Thyroid gland (tissue), 4 donors: Measurements from ENCODE around the gene PLPP3. TPM values are rescaled to one million over a fixed set of nuclear protein-coding genes. Genes with fewer than 3 reads are reported as not detected.

Source experiments
- DNase-seq, 2 donors: peaks; one replicate each; pipeline ENCODE4 v3.0.0-alpha.2; 2019
- H3K27ac ChIP-seq, 3 donors: fragments of 200-600 bp; sonication (generic); 1 replicate in 2 of 3; 2 replicates in 1 of 3; pipeline ENCODE4 v1.5.1; 2016 to 2019; ENCODE audit warnings: mild to moderate bottlenecking in 1 of 3, moderate library complexity in 1 of 3
- H3K27me3 ChIP-seq: fragments of 200-600 bp; sonication (generic); one replicate; pipeline ENCODE4 v1.5.1; 2019
- H3K36me3 ChIP-seq, 2 donors: fragments of 200-600 bp; sonication (generic); one replicate each; pipeline ENCODE4 v1.5.1; 2016 to 2019
- H3K4me1 ChIP-seq, 2 donors: fragments of 200-600 bp; sonication (generic); one replicate each; pipeline ENCODE4 v1.5.1; 2017 to 2019
- H3K4me3 ChIP-seq, 3 donors: fragments of 200-600 bp; sonication (generic); replicated peaks in 1 of 3; 1 replicate in 2 of 3; 2 replicates in 1 of 3; pipeline ENCODE4 v1.5.1; 2016; ENCODE audit warnings: mild to moderate bottlenecking in 1 of 3
- H3K9me3 ChIP-seq: fragments of 200-600 bp; sonication (generic); one replicate; pipeline ENCODE4 v1.5.1; 2017
- POLR2A ChIP-seq, 2 donors: fragments of 450-650 bp; IDR thresholded peaks; one replicate each; pipeline ENCODE4 v1.6.1; 2017; ENCODE audit warnings: antibody characterized with exemption in 2 of 2, mild to moderate bottlenecking in 2 of 2, moderate library complexity in 1 of 2
- WGBS, 2 donors: methylation state at CpG; one replicate each; pipeline ENCODE4 v1.1.5; 2017; 5-methylcytosine and 5-hydroxymethylcytosine counted together
- intact Hi-C: fragments of 100-400 bp; cut with DNase I; formaldehyde crosslinking; loops from one replicate; pipeline ENCODE4 v1.15.1; 2023
- total RNA-seq, 4 donors: library from RNA; depleted of rRNA; stranded (reverse); fragments of >200 nt; gene quantifications; one replicate each; pipeline ENCODE4 v1.2.3, GENCODE V29; 2016
- TF ChIP-seq, protein P1 (sequence below), 6 experiments: fragments of 200-600 bp in 3 of 6; fragments of 450-650 bp in 3 of 6; sonication (generic) in 3 of 6; IDR thresholded peaks; one replicate each; pipeline ENCODE4 v1.5.1; 2016 to 2019; ENCODE audit warnings: antibody characterized with exemption in 6 of 6, mild to moderate bottlenecking in 2 of 6, inconsistent platforms in 1 of 6, moderate library complexity in 1 of 6

PLPP3 gene
- total RNA-seq, 4 donors from 2014 or later, result 257 to 764 (median 675) TPM

DNA sequence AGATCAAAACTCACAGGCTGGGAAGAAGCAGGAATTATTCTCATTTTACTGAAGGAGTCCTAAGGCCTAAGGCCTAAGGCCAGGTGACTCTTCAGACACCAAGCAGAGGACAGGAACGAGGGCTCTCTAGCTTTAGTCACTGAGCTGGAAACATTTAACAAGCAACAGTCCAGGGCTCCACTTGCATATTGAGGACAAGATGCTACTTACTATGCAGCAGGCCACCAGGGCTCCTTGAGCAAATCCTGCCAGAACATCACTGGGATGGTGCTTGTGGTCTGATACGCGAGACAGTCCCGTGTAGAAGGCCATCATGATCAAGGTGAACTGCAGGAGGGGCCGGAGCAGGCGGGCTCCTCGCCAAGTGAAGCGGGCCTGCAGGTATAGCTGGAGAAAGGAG, 67.6 kb downstream of the PLPP3 start:
- peak; percentile 35 to 58 for DNase-seq
- Histone ChIP-seq H3K4me1 (peaks cover 83 to 84% of the 10 kb centered on the region in 2 donors), H3K36me3 (peaks cover 51 to 65% of the 10 kb centered on the region in 2 donors), H3K27ac (peak overlapping the region; percentile 48 to 78 (median 50)), H3K9me3 (no peaks in the 10 kb centered on the region), H3K27me3 (no peaks in the 10 kb centered on the region), H3K4me3 (no peak overlapping the region)
- TF ChIP-seq, protein P1, sequence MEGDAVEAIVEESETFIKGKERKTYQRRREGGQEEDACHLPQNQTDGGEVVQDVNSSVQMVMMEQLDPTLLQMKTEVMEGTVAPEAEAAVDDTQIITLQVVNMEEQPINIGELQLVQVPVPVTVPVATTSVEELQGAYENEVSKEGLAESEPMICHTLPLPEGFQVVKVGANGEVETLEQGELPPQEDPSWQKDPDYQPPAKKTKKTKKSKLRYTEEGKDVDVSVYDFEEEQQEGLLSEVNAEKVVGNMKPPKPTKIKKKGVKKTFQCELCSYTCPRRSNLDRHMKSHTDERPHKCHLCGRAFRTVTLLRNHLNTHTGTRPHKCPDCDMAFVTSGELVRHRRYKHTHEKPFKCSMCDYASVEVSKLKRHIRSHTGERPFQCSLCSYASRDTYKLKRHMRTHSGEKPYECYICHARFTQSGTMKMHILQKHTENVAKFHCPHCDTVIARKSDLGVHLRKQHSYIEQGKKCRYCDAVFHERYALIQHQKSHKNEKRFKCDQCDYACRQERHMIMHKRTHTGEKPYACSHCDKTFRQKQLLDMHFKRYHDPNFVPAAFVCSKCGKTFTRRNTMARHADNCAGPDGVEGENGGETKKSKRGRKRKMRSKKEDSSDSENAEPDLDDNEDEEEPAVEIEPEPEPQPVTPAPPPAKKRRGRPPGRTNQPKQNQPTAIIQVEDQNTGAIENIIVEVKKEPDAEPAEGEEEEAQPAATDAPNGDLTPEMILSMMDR (IDR thresholded peaks at IDR 0.05), result no peak
- TF ChIP-seq POLR2A (IDR thresholded peaks at IDR 0.05), result no peak
- WGBS, 2 donors, result 65 to 73% methylated on average over 8 of the region's 8 CpGs
- intact Hi-C loops, result no loop called here

DNA sequence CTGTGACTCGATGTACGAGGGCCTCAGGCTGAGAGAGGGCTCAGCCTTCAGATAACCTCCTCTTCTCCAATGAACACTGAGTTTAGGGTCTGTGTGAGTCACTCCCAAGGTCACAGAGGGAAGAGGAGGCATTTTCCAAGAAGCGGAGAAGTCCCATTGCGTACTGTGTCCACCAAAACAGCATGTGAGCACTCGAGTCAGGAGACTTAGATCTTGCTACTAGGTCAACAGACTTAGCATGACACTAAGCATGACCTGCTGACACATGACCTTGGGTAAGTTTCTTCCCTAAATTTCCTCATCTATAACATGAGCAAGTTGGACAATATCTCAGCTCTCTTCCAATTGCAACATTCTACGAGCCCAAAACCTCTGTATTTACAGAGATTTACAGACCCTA, 68.0 kb downstream of the PLPP3 start:
- TF ChIP-seq, protein P1 (IDR thresholded peaks at IDR 0.05), result no peak
- TF ChIP-seq POLR2A (IDR thresholded peaks at IDR 0.05), result no peak
- no peak for DNase-seq
- peak overlapping the region; percentile 13 to 78 (median 50) for H3K27ac ChIP-seq
- 82% methylated on average over 6 of the region's 6 CpGs for WGBS, 2 donors
- no peak overlapping the region for H3K4me3 ChIP-seq
- H3K4me1 ChIP-seq, result peaks cover 80 to 82% of the 10 kb centered on the region in 2 donors
- no peaks in the 10 kb centered on the region for H3K27me3 ChIP-seq
- H3K9me3 ChIP-seq, result no peaks in the 10 kb centered on the region
- H3K36me3 ChIP-seq, result peaks cover 56 to 69% of the 10 kb centered on the region in 2 donors
- intact Hi-C loops, result no loop called here

DNA sequence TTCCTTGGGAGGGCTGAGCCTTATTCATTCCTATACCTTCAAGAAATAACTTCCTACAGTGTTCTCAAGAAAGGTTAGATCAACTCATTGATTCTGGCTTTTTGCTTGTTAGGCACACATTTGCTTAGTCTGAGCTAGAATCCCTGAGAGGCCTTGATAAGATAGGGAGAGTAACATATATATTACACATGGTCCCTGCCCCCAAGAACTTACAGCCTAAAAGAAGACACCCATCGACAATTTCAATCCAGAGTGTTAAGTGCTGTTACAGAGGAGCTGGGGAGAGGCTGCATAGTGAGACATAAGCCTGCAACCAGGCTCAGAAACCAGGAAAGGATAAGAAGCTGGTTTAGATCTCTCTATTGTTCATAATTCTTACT, 68.7 kb downstream of the PLPP3 start:
- intact Hi-C loops, result no loop called here
- TF ChIP-seq POLR2A (IDR thresholded peaks at IDR 0.05), result no peak
- TF ChIP-seq, protein P1 (IDR thresholded peaks at IDR 0.05), result no peak
- H3K9me3 ChIP-seq, result no peaks in the 10 kb centered on the region
- 13 to 29% methylated on average over 1 of the region's 1 CpG for WGBS, 2 donors
- no peaks in the 10 kb centered on the region for H3K27me3 ChIP-seq
- DNase-seq, result no peak
- peaks cover 73 to 80% of the 10 kb centered on the region in 2 donors for H3K4me1 ChIP-seq
- H3K36me3 ChIP-seq, result peaks cover 61 to 71% of the 10 kb centered on the region in 2 donors
- H3K4me3 ChIP-seq, result no peak overlapping the region
- peak overlapping the region; percentile 18 to 78 (median 50) for H3K27ac ChIP-seq

DNA sequence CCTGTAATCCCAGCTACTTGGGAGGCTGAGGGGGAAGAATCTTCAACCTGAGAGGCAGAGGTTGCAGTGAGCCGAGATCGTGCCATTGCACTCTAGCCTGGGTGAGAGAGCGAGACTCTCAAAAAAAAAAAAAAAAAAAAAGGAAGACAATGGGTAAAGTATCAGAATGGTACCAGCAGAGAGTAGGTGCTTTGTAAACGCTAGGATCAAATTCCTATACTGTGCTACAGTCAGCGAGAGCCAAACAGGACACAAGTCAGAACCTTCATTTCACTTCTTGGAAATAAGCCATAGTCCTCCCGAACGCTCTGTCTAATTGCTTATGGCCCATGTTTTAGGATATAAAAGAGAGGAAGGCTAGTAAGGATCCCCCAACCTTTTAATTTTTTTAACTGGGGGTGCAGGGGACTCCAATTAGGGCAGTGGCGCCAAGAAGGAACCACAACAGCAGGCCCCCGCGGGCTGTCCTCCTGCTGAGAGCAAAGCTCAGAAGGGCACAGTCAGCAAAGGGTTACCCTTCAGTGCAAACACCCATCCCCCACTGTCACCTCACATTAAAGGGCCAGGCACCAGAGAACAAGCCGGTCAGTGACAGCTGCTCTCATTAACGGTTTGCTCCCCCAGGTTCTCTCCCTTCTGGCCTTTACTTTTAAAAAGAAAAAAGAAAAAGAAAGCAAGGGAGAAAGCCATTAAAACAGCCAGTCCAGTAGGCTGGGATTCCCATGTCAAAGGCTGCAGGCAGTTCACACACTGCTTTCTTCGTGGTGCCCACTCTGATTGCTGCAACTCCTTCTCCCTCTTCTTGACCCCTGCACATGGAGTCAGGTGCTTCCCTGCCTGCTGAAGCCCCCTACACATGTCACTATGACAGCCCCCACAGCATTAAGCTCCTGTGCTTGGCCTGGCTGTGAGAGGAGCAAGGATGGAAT, 69.4 kb downstream of the PLPP3 start:
- TF ChIP-seq, protein P1 (IDR thresholded peaks at IDR 0.05), result no peak
- no peak for TF ChIP-seq POLR2A (IDR thresholded peaks at IDR 0.05)
- intact Hi-C loops, result no loop called here
- Histone ChIP-seq H3K27me3 (no peaks in the 10 kb centered on the region), H3K9me3 (no peaks in the 10 kb centered on the region), H3K4me3 (no peak overlapping the region), H3K36me3 (peaks cover 66 to 67% of the 10 kb centered on the region in 2 donors), H3K27ac (peak overlapping the region; percentile 18 to 78 (median 50)), H3K4me1 (peaks cover 67 to 74% of the 10 kb centered on the region in 2 donors)
- 53 to 58% methylated on average over 13 of the region's 13 CpGs for WGBS, 2 donors
- no peak for DNase-seq

DNA sequence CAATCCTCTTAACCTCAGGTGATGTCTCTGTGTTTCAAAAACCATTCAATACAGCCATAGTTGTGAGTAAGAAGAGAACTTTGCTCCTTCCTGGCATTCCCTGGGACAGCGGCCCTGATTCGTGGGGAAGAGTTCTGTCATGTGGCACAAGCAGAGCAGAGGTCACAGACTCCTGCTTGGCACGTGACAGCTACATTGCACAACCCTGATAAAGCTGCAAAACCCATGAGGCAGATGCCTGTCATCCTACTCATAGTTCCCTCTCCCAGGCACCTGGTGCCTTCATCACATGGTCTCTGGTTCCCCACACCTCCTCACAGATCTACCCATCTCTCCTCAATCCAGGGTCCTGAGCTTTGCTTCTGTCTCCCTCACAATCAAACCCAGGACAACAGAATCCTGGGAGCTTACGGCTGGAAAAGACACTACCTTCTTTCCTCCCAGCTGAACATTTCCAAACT, 70.8 kb downstream of the PLPP3 start:
- intact Hi-C loops, result no loop called here
- peak in 1 of 2 donors; percentile 2 for TF ChIP-seq POLR2A (IDR thresholded peaks at IDR 0.05)
- TF ChIP-seq, protein P1 (IDR thresholded peaks at IDR 0.05), result no peak
- peaks cover 57 to 68% of the 10 kb centered on the region in 2 donors for H3K4me1 ChIP-seq
- no peaks in the 10 kb centered on the region for H3K27me3 ChIP-seq
- H3K4me3 ChIP-seq, result no peak overlapping the region
- 40% methylated on average over 4 of the region's 4 CpGs for WGBS, 2 donors
- no peaks in the 10 kb centered on the region for H3K9me3 ChIP-seq
- H3K27ac ChIP-seq, result peak overlapping the region; percentile 7 to 78 (median 62)
- DNase-seq, result peak; percentile 57 to 63
- peaks cover 63 to 79% of the 10 kb centered on the region in 2 donors for H3K36me3 ChIP-seq
